ENCODE data around the gene C16orf96. TPM values are rescaled to one million over a fixed set of nuclear protein-coding genes. Genes with fewer than 3 reads are reported as not detected.

C16orf96 gene
- total and polyA plus RNA-seq, 4 donors: 0.06 to 0.25 (median 0.08) TPM

GRCh38 chr16:4525634-4526277, 30.4 kb upstream of the C16orf96 start (continued):
- no peak for TF ChIP-seq ZBTB33 (IDR thresholded peaks at IDR 0.05)
- TF ChIP-seq GABPA (IDR thresholded peaks at IDR 0.05 in 1 of 2, conservative IDR thresholded peaks at IDR 0.05 in 1 of 2): no peak
- TF ChIP-seq FOXA2 (IDR thresholded peaks at IDR 0.05): no peak

DNA sequence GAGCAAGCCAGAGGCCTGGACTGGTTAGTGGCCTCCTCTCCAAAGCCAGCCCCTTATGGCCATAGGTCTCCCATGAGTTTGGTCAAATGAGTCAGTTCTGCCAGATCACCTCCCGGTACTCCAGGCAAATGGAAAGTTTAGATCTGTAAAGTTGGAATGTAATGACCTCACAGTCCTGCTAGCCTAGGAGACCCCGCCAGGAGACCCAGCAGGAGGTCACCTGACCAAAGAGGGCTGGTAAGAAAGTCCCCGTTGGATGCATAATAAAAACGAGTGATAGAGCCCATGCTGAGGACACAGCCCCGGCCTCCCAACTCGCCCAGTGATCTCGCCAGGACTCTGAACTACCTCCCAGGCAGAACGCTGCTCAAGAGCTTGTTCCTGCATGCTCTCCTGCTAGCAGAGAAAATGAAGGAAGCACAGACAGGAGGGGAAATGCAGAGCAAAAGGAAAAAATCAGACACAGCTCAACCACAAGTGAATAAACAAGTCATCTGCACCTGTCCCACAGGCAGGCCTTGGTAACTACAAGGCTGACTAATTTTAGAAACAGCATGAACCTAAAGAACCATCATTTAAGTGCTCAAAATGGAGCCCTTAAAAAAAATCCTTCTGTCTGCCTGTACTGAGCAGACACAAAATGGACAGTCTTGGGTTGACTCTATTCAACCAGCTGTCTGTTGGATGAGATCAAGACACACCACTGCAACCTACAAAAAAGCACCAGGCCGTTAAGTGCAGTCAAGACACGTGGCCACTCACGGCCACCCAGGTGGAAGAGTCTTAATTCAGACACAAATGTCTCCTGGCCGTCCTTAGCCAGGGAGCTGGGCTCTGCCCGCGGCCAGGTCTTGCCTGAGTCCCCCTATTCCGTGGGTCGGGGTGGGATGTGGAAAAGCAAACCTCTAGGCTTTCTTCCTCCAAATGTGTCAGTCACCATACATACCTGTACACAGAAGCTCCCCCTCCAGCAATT, 26.8 kb upstream of the C16orf96 start:
- 87% methylated on average over 16 of the region's 16 CpGs for WGBS
- Histone ChIP-seq H3K9me3 (ENCODE audit: control insufficient read depth in 4 of 4, low read length in 3 of 4) (no peaks in the 10 kb centered on the region), H3K27ac (ENCODE audit: low read depth in 1 of 2, low read length in 2 of 2) (no peak overlapping the region), H3K9ac (ENCODE audit: low read depth in 1 of 2, low read length in 2 of 2) (no peak overlapping the region), H3K36me3 (ENCODE audit: control insufficient read depth in 4 of 4, insufficient read depth in 3 of 4, low read depth in 1 of 4, low read length in 3 of 4) (no peaks in the 10 kb centered on the region), H3K4me1 (ENCODE audit: control insufficient read depth in 4 of 4, insufficient read depth in 4 of 4, low read length in 3 of 4) (peaks cover 0 to 6% (median 0%) of the 10 kb centered on the region in 4 donors), H3K27me3 (ENCODE audit: control insufficient read depth in 4 of 4, insufficient read depth in 4 of 4, low read length in 3 of 4) (no peaks in the 10 kb centered on the region), H3K4me3 (ENCODE audit: low read depth in 1 of 3, low read length in 3 of 3) (no peak overlapping the region)
- TF ChIP-seq GABPA (IDR thresholded peaks at IDR 0.05 in 1 of 2, conservative IDR thresholded peaks at IDR 0.05 in 1 of 2): no peak
- no peak for TF ChIP-seq RAD21 (IDR thresholded peaks at IDR 0.05)
- no peak for TF ChIP-seq SP1 (IDR thresholded peaks at IDR 0.05)
- no peak for TF ChIP-seq REST (IDR thresholded peaks at IDR 0.05)
- TF ChIP-seq MAX (IDR thresholded peaks at IDR 0.05): no peak
- no peak for TF ChIP-seq HNF4A (conservative IDR thresholded peaks at IDR 0.05)
- TF ChIP-seq EGR1 (IDR thresholded peaks at IDR 0.05; ENCODE audit: low read depth in 2 of 2): no peak
- no peak for TF ChIP-seq ZBTB33 (IDR thresholded peaks at IDR 0.05)
- no peak for TF ChIP-seq JUND (IDR thresholded peaks at IDR 0.05)
- no peak for TF ChIP-seq NR2F2 (IDR thresholded peaks at IDR 0.05)
- no peak for TF ChIP-seq TAF1 (conservative IDR thresholded peaks at IDR 0.05)
- TF ChIP-seq, protein P1, sequence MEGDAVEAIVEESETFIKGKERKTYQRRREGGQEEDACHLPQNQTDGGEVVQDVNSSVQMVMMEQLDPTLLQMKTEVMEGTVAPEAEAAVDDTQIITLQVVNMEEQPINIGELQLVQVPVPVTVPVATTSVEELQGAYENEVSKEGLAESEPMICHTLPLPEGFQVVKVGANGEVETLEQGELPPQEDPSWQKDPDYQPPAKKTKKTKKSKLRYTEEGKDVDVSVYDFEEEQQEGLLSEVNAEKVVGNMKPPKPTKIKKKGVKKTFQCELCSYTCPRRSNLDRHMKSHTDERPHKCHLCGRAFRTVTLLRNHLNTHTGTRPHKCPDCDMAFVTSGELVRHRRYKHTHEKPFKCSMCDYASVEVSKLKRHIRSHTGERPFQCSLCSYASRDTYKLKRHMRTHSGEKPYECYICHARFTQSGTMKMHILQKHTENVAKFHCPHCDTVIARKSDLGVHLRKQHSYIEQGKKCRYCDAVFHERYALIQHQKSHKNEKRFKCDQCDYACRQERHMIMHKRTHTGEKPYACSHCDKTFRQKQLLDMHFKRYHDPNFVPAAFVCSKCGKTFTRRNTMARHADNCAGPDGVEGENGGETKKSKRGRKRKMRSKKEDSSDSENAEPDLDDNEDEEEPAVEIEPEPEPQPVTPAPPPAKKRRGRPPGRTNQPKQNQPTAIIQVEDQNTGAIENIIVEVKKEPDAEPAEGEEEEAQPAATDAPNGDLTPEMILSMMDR (IDR thresholded peaks at IDR 0.05; ENCODE audit: low read depth, low read length, missing input control): no peak
- TF ChIP-seq FOXA2 (IDR thresholded peaks at IDR 0.05): no peak
- no peak for TF ChIP-seq RXRA (IDR thresholded peaks at IDR 0.05)
- TF ChIP-seq HNF4G (IDR thresholded peaks at IDR 0.05): no peak
- TF ChIP-seq, protein P2, sequence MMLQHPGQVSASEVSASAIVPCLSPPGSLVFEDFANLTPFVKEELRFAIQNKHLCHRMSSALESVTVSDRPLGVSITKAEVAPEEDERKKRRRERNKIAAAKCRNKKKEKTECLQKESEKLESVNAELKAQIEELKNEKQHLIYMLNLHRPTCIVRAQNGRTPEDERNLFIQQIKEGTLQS (IDR thresholded peaks at IDR 0.05): no peak
- TF ChIP-seq FOXA1 (IDR thresholded peaks at IDR 0.05): no peak
- TF ChIP-seq YY1 (IDR thresholded peaks at IDR 0.05): no peak
- DNase-seq (ENCODE audit: low spot score): no peak

Data from liver (tissue), 9 donors.